Lung (tissue), 12 donors: Measurements from ENCODE around the gene MORC1. TPM values are rescaled to one million over a fixed set of nuclear protein-coding genes. Genes with fewer than 3 reads are reported as not detected.

Experiments used
- ATAC-seq: fragments of 200-7000 bp; cut with Tn5 transposase; one replicate; pipeline ENCODE4 v1.9.1; 2020; ENCODE audit warnings: moderate number of reproducible peaks; ENCODE audit not compliant: insufficient read depth, low FRiP score
- DNase-seq, 3 donors: peaks; one replicate each; pipeline ENCODE4 v3.0.0-alpha.2; 2013 to 2017
- H3K27ac ChIP-seq, 2 donors: one replicate each; pipeline ENCODE4 v1.5.1; 2013; ENCODE audit warnings: mild to moderate bottlenecking in 2 of 2, moderate library complexity in 2 of 2, control low read depth in 1 of 2, inconsistent platforms in 1 of 2, low read depth in 1 of 2, low read length in 1 of 2
- H3K27me3 ChIP-seq, 3 donors: one replicate each; pipeline ENCODE4 v1.5.1; 2013; ENCODE audit warnings: low read length in 2 of 3; ENCODE audit not compliant: control insufficient read depth in 3 of 3, insufficient read depth in 3 of 3
- H3K36me3 ChIP-seq, 4 donors: one replicate each; pipeline ENCODE4 v1.5.1; 2013; ENCODE audit warnings: low read length in 4 of 4, mild to moderate bottlenecking in 1 of 4, moderate library complexity in 1 of 4; ENCODE audit not compliant: control insufficient read depth in 4 of 4, insufficient read depth in 4 of 4
- H3K4me1 ChIP-seq, 5 donors: one replicate each; pipeline ENCODE4 v1.5.1; 2013; ENCODE audit warnings: low read length in 5 of 5, mild to moderate bottlenecking in 2 of 5, moderate library complexity in 1 of 5; ENCODE audit not compliant: control insufficient read depth in 5 of 5, insufficient read depth in 5 of 5
- H3K4me3 ChIP-seq: one replicate; pipeline ENCODE4 v1.5.1; 2013; ENCODE audit warnings: mild to moderate bottlenecking, control low read depth, moderate library complexity
- H3K9ac ChIP-seq, 2 donors: one replicate each; pipeline ENCODE4 v1.5.1; 2013; ENCODE audit warnings: low read length in 2 of 2, control low read depth in 1 of 2; ENCODE audit not compliant: insufficient read depth in 1 of 2
- H3K9me3 ChIP-seq, 4 donors: one replicate each; pipeline ENCODE4 v1.5.1; 2013; ENCODE audit warnings: low read length in 3 of 4, mild to moderate bottlenecking in 1 of 4, moderate library complexity in 1 of 4; ENCODE audit not compliant: control insufficient read depth in 4 of 4, insufficient read depth in 3 of 4
- WGBS, 2 donors: extraction: QIAGEN DNeasy Blood & Tissue Kit; methylation state at CpG; one replicate each; pipeline ENCODE4 v1.1.7; 2013; 5-methylcytosine and 5-hydroxymethylcytosine counted together
- polyA plus RNA-seq, 2 donors: library from polyadenylated mRNA; stranded (reverse); fragments of 200-250 nt; gene quantifications; one replicate each; pipeline ENCODE4 v1.2.1, GENCODE V29; 2013
- total RNA-seq, 2 donors: library from RNA; depleted of rRNA in 1 of 2; stranded (reverse); fragments of >200 nt in 1 of 2; gene quantifications; one replicate each; pipeline ENCODE4 v1.2.1, GENCODE V29; 2014 to 2021
- TF ChIP-seq, protein P1 (sequence below): IDR thresholded peaks from 2 replicates; pipeline ENCODE4 v1.5.1; 2012; ENCODE audit warnings: mild to moderate bottlenecking; ENCODE audit errors: control extremely low read depth, extremely low read depth
- donor health status: control.
- donor health status: control.
- donor health status: Bipolar disorder and iron deficiency.
- donor health status: healthy.
- donor health status: DM: yes; HTN: yes; CAD: no.

MORC1 gene
- total and polyA plus RNA-seq, 4 donors = not detected

DNA sequence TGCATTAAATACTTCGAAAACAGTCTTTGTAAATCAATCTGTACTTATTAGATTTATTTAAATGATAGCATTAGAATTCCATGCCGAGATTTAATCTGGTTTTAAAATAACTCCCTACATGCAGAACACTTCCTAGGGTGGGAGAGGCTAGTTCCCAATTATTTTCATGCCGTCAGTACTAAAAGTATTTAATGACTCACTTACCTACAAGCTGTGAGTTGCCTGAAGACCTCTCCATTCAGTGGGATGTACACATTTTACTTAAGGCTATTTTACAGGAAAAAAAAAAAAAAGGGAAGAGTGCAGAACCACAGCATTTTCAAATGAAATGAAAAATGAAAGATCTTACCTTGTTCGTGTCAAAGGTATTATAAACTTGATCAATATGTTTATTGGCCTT is 164.7 kb downstream of the MORC1 start:
- H3K9me3 ChIP-seq = no peaks in the 10 kb centered on the region
- WGBS, 2 donors = 81 to 90% methylated on average over 4 of the region's 4 CpGs
- H3K36me3 ChIP-seq = no peaks in the 10 kb centered on the region
- H3K27ac ChIP-seq = no peak overlapping the region
- no peak overlapping the region for H3K9ac ChIP-seq
- no peak overlapping the region for H3K4me3 ChIP-seq
- TF ChIP-seq, protein P1, sequence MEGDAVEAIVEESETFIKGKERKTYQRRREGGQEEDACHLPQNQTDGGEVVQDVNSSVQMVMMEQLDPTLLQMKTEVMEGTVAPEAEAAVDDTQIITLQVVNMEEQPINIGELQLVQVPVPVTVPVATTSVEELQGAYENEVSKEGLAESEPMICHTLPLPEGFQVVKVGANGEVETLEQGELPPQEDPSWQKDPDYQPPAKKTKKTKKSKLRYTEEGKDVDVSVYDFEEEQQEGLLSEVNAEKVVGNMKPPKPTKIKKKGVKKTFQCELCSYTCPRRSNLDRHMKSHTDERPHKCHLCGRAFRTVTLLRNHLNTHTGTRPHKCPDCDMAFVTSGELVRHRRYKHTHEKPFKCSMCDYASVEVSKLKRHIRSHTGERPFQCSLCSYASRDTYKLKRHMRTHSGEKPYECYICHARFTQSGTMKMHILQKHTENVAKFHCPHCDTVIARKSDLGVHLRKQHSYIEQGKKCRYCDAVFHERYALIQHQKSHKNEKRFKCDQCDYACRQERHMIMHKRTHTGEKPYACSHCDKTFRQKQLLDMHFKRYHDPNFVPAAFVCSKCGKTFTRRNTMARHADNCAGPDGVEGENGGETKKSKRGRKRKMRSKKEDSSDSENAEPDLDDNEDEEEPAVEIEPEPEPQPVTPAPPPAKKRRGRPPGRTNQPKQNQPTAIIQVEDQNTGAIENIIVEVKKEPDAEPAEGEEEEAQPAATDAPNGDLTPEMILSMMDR = no peak
- no peaks in the 10 kb centered on the region for H3K4me1 ChIP-seq
- no peak for DNase-seq
- no peak for ATAC-seq
- no peaks in the 10 kb centered on the region for H3K27me3 ChIP-seq

GRCh38 chr3:108951820-108952501 is 166.0 kb downstream of the MORC1 start:
- H3K9me3 ChIP-seq = no peaks in the 10 kb centered on the region
- ATAC-seq (no peak), DNase-seq (no peak)
- TF ChIP-seq, protein P1 = no peak
- WGBS, 2 donors = 77 to 84% methylated on average over 7 of the region's 7 CpGs
- H3K9ac ChIP-seq = no peak overlapping the region
- H3K36me3 ChIP-seq = no peaks in the 10 kb centered on the region
- H3K4me3 ChIP-seq = no peak overlapping the region
- no peaks in the 10 kb centered on the region for H3K4me1 ChIP-seq
- no peak overlapping the region for H3K27ac ChIP-seq
- H3K27me3 ChIP-seq = no peaks in the 10 kb centered on the region

DNA sequence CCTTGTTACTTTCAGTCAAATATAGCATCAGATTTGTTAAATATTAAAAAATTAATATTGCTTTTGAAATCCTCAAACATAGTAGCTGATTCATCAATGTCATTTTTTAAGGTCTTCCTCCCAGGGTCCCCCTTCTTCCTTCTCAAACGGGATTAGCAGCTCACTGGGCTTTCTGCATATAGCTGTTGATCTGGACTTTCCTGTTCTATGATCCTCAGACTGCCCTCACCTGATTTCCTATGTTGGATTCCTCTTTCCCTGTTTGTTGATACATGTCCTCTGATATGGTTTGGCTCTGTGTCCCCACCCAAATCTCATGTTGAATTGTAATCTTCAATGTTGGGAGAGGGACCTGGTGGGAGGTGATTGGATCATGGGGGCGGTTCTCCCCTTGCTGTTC is 170.1 kb downstream of the MORC1 start:
- DNase-seq (no peak), ATAC-seq (no peak)
- TF ChIP-seq, protein P1 = no peak
- no peaks in the 10 kb centered on the region for H3K27me3 ChIP-seq
- no peaks in the 10 kb centered on the region for H3K36me3 ChIP-seq
- H3K27ac ChIP-seq = no peak overlapping the region
- H3K9ac ChIP-seq = no peak overlapping the region
- H3K4me3 ChIP-seq = no peak overlapping the region
- no peaks in the 10 kb centered on the region for H3K4me1 ChIP-seq
- 74 to 77% methylated on average over 2 of the region's 2 CpGs for WGBS, 2 donors
- H3K9me3 ChIP-seq = no peaks in the 10 kb centered on the region
